ENCODE results near the gene SLC10A7. TPM values are rescaled to one million over a fixed set of nuclear protein-coding genes. Genes with fewer than 3 reads are reported as not detected.

SLC10A7 gene
- total RNA-seq, 4 donors from 2014 or later, result 7.4 to 34.5 (median 17.1) TPM

DNA sequence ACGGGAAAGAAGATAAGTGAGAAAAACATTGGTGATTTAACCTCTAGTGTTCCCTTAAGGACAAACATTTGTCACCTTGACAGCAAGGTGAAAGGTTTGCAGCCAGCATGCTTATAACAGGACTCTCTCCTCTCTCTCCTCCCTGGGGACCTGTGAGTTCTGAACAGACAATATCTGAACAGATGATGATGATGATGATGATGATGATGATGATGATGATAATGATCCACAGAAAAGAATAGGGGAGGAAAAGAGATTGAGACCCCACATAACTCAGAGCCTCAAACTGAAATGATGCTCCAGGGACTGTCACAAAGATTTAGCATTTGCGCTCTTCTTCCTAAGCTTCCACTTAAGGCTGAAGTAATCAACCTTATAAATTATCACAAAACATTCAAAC, 103.9 kb downstream of the SLC10A7 start:
- H3K36me3 ChIP-seq, result no peaks in the 10 kb centered on the region
- no peaks in the 10 kb centered on the region for H3K9me3 ChIP-seq
- no peak for DNase-seq
- no peak overlapping the region for H3K4me3 ChIP-seq
- H3K4me1 ChIP-seq, result no peaks in the 10 kb centered on the region
- intact Hi-C loops (cut with DNase I; ENCODE audit: low total_unique reads), result no loop called here
- H3K27me3 ChIP-seq, result no peaks in the 10 kb centered on the region
- TF ChIP-seq CTCF (IDR thresholded peaks at IDR 0.05), result no peak
- no peak overlapping the region for H3K27ac ChIP-seq

DNA sequence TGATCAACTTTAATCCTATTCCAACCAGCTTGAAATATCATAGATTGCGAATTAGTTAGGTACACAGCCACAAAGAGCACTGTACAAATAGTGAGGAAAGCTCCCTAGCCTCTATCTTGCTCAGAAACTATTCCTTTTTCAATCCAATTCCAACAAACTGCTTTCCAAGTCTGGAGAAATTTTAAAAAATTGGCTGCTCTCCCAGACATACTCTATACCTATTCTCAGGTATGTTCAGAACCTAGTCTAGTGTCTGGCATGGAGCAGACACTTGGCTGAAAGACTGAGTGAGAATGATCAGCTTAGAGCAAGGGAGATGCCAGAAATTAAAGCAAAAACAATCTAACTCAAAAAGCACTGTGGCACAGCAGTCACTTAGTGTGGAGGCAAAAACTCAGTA, 105.9 kb downstream of the SLC10A7 start:
- no peak for DNase-seq
- TF ChIP-seq POLR2A (IDR thresholded peaks at IDR 0.05) (no peak), CTCF (IDR thresholded peaks at IDR 0.05) (no peak)
- H3K27me3 ChIP-seq, result no peaks in the 10 kb centered on the region
- H3K27ac ChIP-seq, result no peak overlapping the region
- no peaks in the 10 kb centered on the region for H3K9me3 ChIP-seq
- H3K4me1 ChIP-seq, result no peaks in the 10 kb centered on the region
- intact Hi-C loops (cut with DNase I; ENCODE audit: low total_unique reads), result no loop called here
- no peak overlapping the region for H3K4me3 ChIP-seq
- no peaks in the 10 kb centered on the region for H3K36me3 ChIP-seq

GRCh38 chr4:146407669-146408084, 114.1 kb downstream of the SLC10A7 start:
- DNase-seq, result no peak
- intact Hi-C loops (cut with DNase I; ENCODE audit: low total_unique reads), result no loop called here
- Histone ChIP-seq H3K27me3 (no peaks in the 10 kb centered on the region), H3K4me3 (no peak overlapping the region), H3K4me1 (no peaks in the 10 kb centered on the region), H3K36me3 (no peaks in the 10 kb centered on the region), H3K9me3 (no peaks in the 10 kb centered on the region), H3K27ac (no peak overlapping the region)
- TF ChIP-seq CTCF (IDR thresholded peaks at IDR 0.05), result no peak
- no peak for TF ChIP-seq POLR2A (IDR thresholded peaks at IDR 0.05)

GRCh38 chr4:146407257-146407656, 114.5 kb downstream of the SLC10A7 start:
- Histone ChIP-seq H3K4me1 (no peaks in the 10 kb centered on the region), H3K4me3 (no peak overlapping the region), H3K27me3 (no peaks in the 10 kb centered on the region), H3K36me3 (no peaks in the 10 kb centered on the region), H3K27ac (no peak overlapping the region), H3K9me3 (no peaks in the 10 kb centered on the region)
- no peak for TF ChIP-seq CTCF (IDR thresholded peaks at IDR 0.05)
- no peak for TF ChIP-seq POLR2A (IDR thresholded peaks at IDR 0.05)
- intact Hi-C loops (cut with DNase I; ENCODE audit: low total_unique reads), result no loop called here
- no peak for DNase-seq

- Histone ChIP-seq H3K4me3 (no peak overlapping the region), H3K36me3 (no peaks in the 10 kb centered on the region), H3K27ac (no peak overlapping the region), H3K4me1 (no peaks in the 10 kb centered on the region), H3K27me3 (no peaks in the 10 kb centered on the region), H3K9me3 (no peaks in the 10 kb centered on the region)
- TF ChIP-seq POLR2A (IDR thresholded peaks at IDR 0.05) (no peak), CTCF (IDR thresholded peaks at IDR 0.05) (no peak)
- intact Hi-C loops (cut with DNase I; ENCODE audit: low total_unique reads), result no loop called here
- DNase-seq, result no peak
Measured at GRCh38 chr4:146401274-146401673, 120.5 kb downstream of the SLC10A7 start.

Data from uterus (tissue), 4 donors.